Measurements from ENCODE around the gene COBLL1. TPM values are rescaled to one million over a fixed set of nuclear protein-coding genes. Genes with fewer than 3 reads are reported as not detected.

COBLL1 gene
- total RNA-seq, 2 donors from 2014 or later = 14.9 to 21.1 TPM

- Histone ChIP-seq H3K4me3 (no peak overlapping the region), H3K4me1 (peaks cover 0 to 63% of the 10 kb centered on the region in 2 donors), H3K27me3 (no peaks in the 10 kb centered on the region), H3K36me3 (no peaks in the 10 kb centered on the region), H3K27ac (peak overlapping the region in 1 of 2 donors; percentile 74), H3K9me3 (no peaks in the 10 kb centered on the region)
- no peak for DNase-seq (ENCODE audit: low spot score)
- TF ChIP-seq, protein P1, sequence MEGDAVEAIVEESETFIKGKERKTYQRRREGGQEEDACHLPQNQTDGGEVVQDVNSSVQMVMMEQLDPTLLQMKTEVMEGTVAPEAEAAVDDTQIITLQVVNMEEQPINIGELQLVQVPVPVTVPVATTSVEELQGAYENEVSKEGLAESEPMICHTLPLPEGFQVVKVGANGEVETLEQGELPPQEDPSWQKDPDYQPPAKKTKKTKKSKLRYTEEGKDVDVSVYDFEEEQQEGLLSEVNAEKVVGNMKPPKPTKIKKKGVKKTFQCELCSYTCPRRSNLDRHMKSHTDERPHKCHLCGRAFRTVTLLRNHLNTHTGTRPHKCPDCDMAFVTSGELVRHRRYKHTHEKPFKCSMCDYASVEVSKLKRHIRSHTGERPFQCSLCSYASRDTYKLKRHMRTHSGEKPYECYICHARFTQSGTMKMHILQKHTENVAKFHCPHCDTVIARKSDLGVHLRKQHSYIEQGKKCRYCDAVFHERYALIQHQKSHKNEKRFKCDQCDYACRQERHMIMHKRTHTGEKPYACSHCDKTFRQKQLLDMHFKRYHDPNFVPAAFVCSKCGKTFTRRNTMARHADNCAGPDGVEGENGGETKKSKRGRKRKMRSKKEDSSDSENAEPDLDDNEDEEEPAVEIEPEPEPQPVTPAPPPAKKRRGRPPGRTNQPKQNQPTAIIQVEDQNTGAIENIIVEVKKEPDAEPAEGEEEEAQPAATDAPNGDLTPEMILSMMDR (IDR thresholded peaks at IDR 0.05) = no peak
Observed at GRCh38 chr2:164779383-164780057, 62.1 kb downstream of the COBLL1 start.

GRCh38 chr2:164778723-164779122, 62.9 kb downstream of the COBLL1 start:
- Histone ChIP-seq H3K9me3 (no peaks in the 10 kb centered on the region), H3K27me3 (no peaks in the 10 kb centered on the region), H3K27ac (peak overlapping the region in 1 of 2 donors; percentile 74), H3K36me3 (no peaks in the 10 kb centered on the region), H3K4me3 (no peak overlapping the region), H3K4me1 (peaks cover 0 to 60% of the 10 kb centered on the region in 2 donors)
- TF ChIP-seq, protein P1 (IDR thresholded peaks at IDR 0.05) = no peak
- no peak for DNase-seq (ENCODE audit: low spot score)

GRCh38 chr2:164777847-164778461, 63.7 kb downstream of the COBLL1 start:
- Histone ChIP-seq H3K9me3 (no peaks in the 10 kb centered on the region), H3K27me3 (no peaks in the 10 kb centered on the region), H3K27ac (no peak overlapping the region), H3K4me1 (peaks cover 0 to 58% of the 10 kb centered on the region in 2 donors), H3K36me3 (no peaks in the 10 kb centered on the region), H3K4me3 (no peak overlapping the region)
- TF ChIP-seq, protein P1 (IDR thresholded peaks at IDR 0.05) = no peak
- DNase-seq (ENCODE audit: low spot score) = no peak

GRCh38 chr2:164773635-164774034, 68.0 kb downstream of the COBLL1 start:
- no peak overlapping the region for H3K4me3 ChIP-seq
- no peaks in the 10 kb centered on the region for H3K9me3 ChIP-seq
- DNase-seq (ENCODE audit: low spot score) = no peak
- H3K27ac ChIP-seq = no peak overlapping the region
- TF ChIP-seq, protein P1 (IDR thresholded peaks at IDR 0.05) = no peak
- no peaks in the 10 kb centered on the region for H3K27me3 ChIP-seq
- H3K36me3 ChIP-seq = no peaks in the 10 kb centered on the region
- H3K4me1 ChIP-seq = peaks cover 0 to 18% of the 10 kb centered on the region in 2 donors

GRCh38 chr2:164773091-164773490, 68.5 kb downstream of the COBLL1 start:
- Histone ChIP-seq H3K9me3 (no peaks in the 10 kb centered on the region), H3K27ac (no peak overlapping the region), H3K4me3 (no peak overlapping the region), H3K4me1 (peaks cover 0 to 13% of the 10 kb centered on the region in 2 donors), H3K27me3 (no peaks in the 10 kb centered on the region), H3K36me3 (no peaks in the 10 kb centered on the region)
- TF ChIP-seq, protein P1 (IDR thresholded peaks at IDR 0.05) = no peak
- no peak for DNase-seq (ENCODE audit: low spot score)

All from right atrium auricular region (tissue), 2 donors.